Cardiac muscle cell (in vitro differentiated cells and primary cell): ENCODE results near the gene LAMP1. TPM values are rescaled to one million over a fixed set of nuclear protein-coding genes. Genes with fewer than 3 reads are reported as not detected.
A peak's percentile ranks its signal among the peaks of the same experiment; 100 is the strongest.

Experiments
- DNase-seq, 2 donors: peaks; one replicate each; pipeline versions ENCODE4 v3.0.0 to v3.0.0-alpha.2; 2010 to 2017; ENCODE audit warnings: low read depth in 1 of 2, low spot score in 1 of 2
- H3K27ac ChIP-seq: fragments of 200-600 bp; sonication (generic); 2 replicates; pipeline ENCODE4 v1.5.1; 2016
- H3K27me3 ChIP-seq: fragments of 200-600 bp; sonication (generic); 2 replicates; pipeline ENCODE4 v1.6.0; 2016; ENCODE audit warnings: control low read depth
- H3K36me3 ChIP-seq: fragments of 200-600 bp; sonication (generic); 2 replicates; pipeline ENCODE4 v1.5.1; 2016; ENCODE audit warnings: control low read depth
- H3K4me1 ChIP-seq: fragments of 200-600 bp; sonication (generic); 2 replicates; pipeline ENCODE4 v1.8.1; 2017; ENCODE audit warnings: low read depth, mild to moderate bottlenecking, mixed run types
- H3K4me3 ChIP-seq: fragments of 200-600 bp; sonication (generic); 2 replicates; pipeline ENCODE4 v1.5.1; 2016; ENCODE audit warnings: mild to moderate bottlenecking
- H3K9me3 ChIP-seq: fragments of 200-600 bp; sonication (generic); 2 replicates; pipeline ENCODE4 v1.5.1; 2017; ENCODE audit warnings: low read depth, mild to moderate bottlenecking, control low read depth
- CTCF ChIP-seq: IDR thresholded peaks from 2 replicates; pipeline ENCODE4 v1.5.1; 2012; ENCODE audit warnings: low read depth, mild to moderate bottlenecking, low read length
- polyA plus RNA-seq: library from polyadenylated mRNA; unstranded; fragments of >200 nt; fragmentation: Nextera tagmentation; extraction: Ambion mirVana; gene quantifications from 2 replicates; pipeline ENCODE4 v1.2.1, GENCODE V29; 2016
- total RNA-seq: library from RNA; depleted of rRNA; stranded (reverse); fragments of >200 nt; gene quantifications from 2 replicates; pipeline ENCODE4 v1.2.3, GENCODE V29; 2016

Gene LAMP1
- total and polyA plus RNA-seq, 2 experiments from 2014 or later: 43.8 to 83.7 TPM

GRCh38 chr13:113350065-113350937, 53.3 kb downstream of the LAMP1 start:
- no peaks in the 10 kb centered on the region for H3K36me3 ChIP-seq
- H3K4me3 ChIP-seq: no peak overlapping the region
- no peak for TF ChIP-seq CTCF
- H3K4me1 ChIP-seq: no peaks in the 10 kb centered on the region
- no peak for DNase-seq
- H3K9me3 ChIP-seq: no peaks in the 10 kb centered on the region
- H3K27ac ChIP-seq: no peak overlapping the region
- H3K27me3 ChIP-seq: no peaks in the 10 kb centered on the region

- no peak for DNase-seq
- Histone ChIP-seq H3K9me3 (no peaks in the 10 kb centered on the region), H3K27me3 (no peaks in the 10 kb centered on the region), H3K4me3 (no peak overlapping the region), H3K27ac (no peak overlapping the region), H3K36me3 (no peaks in the 10 kb centered on the region), H3K4me1 (no peaks in the 10 kb centered on the region)
- TF ChIP-seq CTCF: no peak
Measured at GRCh38 chr13:113350938-113351335, 53.9 kb downstream of the LAMP1 start.

GRCh38 chr13:113351514-113352026, 54.5 kb downstream of the LAMP1 start:
- peak in 1 of 2 donors; percentile 7 for DNase-seq
- no peak overlapping the region for H3K27ac ChIP-seq
- no peak for TF ChIP-seq CTCF

GRCh38 chr13:113353254-113353653, 56.2 kb downstream of the LAMP1 start:
- no peak for DNase-seq
- no peak overlapping the region for H3K4me3 ChIP-seq
- H3K36me3 ChIP-seq: no peaks in the 10 kb centered on the region
- no peaks in the 10 kb centered on the region for H3K27me3 ChIP-seq
- H3K9me3 ChIP-seq: no peaks in the 10 kb centered on the region
- no peak for TF ChIP-seq CTCF
- no peaks in the 10 kb centered on the region for H3K4me1 ChIP-seq
- H3K27ac ChIP-seq: no peak overlapping the region

More at GRCh38 chr13:113351514-113352026, 54.5 kb downstream of the LAMP1 start:
- H3K4me1 ChIP-seq: no peaks in the 10 kb centered on the region
- H3K9me3 ChIP-seq: no peaks in the 10 kb centered on the region
- H3K27me3 ChIP-seq: no peaks in the 10 kb centered on the region
- no peak overlapping the region for H3K4me3 ChIP-seq
- H3K36me3 ChIP-seq: no peaks in the 10 kb centered on the region

GRCh38 chr13:113354831-113355610, 58.0 kb downstream of the LAMP1 start:
- no peak for TF ChIP-seq CTCF
- Histone ChIP-seq H3K4me1 (no peaks in the 10 kb centered on the region), H3K27me3 (no peaks in the 10 kb centered on the region), H3K27ac (no peak overlapping the region), H3K9me3 (no peaks in the 10 kb centered on the region), H3K4me3 (no peak overlapping the region), H3K36me3 (no peaks in the 10 kb centered on the region)
- DNase-seq: no peak
